ENCODE measurements around the gene SETD5.
A peak's percentile ranks its signal among the peaks of the same experiment; 100 is the strongest.
"Not testable (repeated sequence)": the region's sequence is repeated elsewhere in the genome, so short reads cannot be mapped to it uniquely, and the experiment has no call there.

The SETD5 gene

DNA sequence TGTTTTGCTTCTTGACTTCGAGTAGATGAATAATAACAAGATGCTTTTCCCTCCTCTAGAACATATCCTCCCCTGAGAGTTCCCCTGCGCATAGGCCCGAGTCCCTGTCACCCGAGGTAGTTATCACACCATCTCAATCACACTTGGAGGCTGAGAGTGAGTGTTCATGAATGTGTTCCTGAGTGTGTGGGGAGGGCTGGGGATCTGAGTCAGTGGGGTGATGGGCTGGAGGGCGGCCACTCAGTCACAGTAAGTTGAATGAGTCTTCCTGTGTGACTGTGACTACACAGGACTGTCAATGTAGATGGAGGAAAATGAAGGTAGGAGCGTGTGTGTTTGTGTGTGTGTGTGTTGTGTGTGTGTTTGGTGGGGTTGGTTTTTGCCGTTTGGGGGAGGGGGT is 71.0 kb downstream of the SETD5 start:
- DNase-seq, result no peak

DNA sequence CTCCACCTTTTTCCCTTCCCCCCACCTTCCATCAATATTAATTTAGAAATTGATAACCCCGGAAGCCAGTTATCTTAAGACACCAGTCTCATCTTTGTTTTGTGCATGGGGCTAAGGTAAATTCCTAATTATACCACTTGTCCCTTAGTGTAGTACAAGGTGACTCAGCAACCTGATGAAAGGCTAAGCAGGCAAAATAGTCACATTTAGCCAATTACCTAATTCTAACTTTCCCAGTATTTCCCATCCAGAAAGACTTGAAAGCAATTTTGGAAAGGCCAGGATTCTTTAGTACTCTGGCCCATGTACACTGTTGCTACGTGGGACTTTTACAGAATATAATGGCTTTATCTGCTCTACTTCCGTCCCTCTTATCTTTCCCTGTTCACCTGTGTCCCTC is 72.6 kb downstream of the SETD5 start:
- no peak for DNase-seq

- no peak for DNase-seq
Observed at GRCh38 chr3:9473496-9474065, 76.2 kb downstream of the SETD5 start.

DNA sequence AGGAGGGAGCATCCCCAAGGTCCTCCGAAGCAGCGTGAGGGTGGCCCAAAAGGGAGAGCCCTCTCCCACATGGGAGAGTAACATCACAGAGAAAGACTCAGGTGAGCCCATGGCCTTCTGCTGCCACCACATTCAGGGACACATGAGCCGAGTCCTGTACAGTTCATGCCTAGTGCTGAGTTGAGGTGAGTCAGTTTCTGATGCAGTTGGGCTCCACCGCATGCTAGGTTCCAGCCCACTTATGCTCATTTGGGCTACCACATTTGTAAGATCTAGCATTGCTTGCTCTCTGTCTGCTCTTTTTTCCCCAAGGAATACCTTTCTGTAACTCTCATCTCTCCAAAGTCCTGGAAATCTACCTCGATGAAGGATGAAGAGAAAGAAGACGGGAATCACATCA is 77.1 kb downstream of the SETD5 start:
- DNase-seq, result no peak

- no peak for DNase-seq
Observed at GRCh38 chr3:9476935-9477334, 79.5 kb downstream of the SETD5 start.

DNA sequence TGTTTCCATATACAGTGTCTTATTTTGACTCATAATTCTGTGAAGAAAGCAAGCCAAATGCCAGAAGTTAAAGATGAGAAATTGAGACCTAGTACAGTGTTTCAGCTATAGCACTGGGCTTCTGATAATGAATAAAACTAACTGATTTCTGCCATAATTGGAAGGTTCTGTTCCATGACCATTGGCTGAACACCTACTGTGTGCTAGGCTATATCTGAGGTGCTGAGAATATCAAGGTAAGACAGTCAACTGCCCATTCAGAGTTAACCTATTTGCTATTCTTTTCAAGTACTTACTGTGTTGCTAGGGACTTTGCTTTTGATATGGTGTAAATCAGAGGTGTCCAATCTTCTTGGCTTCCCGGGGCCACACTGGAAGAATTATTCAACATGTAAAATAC is 82.8 kb downstream of the SETD5 start:
- no peak for DNase-seq

GRCh38 chr3:9485248-9485647 is 87.8 kb downstream of the SETD5 start:
- DNase-seq, result no peak

DNA sequence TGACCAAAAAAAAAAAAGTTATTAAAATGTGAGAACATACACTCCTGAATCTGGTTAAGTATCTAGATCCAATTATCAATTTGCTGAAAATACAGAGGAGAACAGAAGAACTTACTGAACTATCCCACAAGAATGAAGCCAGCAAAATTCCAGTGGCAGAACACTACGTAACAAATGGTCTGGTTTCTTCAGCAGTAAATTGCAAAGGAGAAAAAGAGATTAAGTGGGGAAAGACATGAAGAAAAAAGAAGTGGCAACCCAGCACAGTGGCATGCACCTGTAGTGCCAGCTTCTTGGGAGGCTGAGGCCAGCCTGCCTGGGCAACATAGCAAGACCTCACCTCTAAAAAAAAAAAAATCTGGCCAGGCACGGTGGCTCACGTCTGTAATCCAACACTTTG is 94.1 kb downstream of the SETD5 start:
- no peak for DNase-seq

- DNase-seq, result not testable (repeated sequence)
Observed at GRCh38 chr3:9494036-9494435, 96.6 kb downstream of the SETD5 start.

DNA sequence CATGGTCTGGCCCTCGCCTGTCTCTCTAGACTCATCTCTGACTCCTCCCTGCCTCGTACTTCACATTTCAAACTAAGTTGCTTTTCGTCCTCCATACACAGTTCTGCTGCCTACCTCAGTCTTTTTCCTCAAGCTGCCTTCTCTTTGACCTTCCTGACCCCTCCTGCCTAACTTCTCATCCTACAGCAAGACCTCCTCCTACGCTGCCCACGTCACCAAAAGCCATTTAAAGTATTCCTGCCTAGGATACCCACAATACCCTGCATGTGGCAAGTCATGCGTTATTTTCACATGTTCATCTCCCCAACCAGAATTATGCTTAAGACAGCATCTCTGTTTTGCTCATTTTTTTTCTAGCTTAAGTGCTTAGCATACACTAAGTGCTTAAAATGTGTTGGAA is 99.5 kb downstream of the SETD5 start:
- no peak for DNase-seq

DNA sequence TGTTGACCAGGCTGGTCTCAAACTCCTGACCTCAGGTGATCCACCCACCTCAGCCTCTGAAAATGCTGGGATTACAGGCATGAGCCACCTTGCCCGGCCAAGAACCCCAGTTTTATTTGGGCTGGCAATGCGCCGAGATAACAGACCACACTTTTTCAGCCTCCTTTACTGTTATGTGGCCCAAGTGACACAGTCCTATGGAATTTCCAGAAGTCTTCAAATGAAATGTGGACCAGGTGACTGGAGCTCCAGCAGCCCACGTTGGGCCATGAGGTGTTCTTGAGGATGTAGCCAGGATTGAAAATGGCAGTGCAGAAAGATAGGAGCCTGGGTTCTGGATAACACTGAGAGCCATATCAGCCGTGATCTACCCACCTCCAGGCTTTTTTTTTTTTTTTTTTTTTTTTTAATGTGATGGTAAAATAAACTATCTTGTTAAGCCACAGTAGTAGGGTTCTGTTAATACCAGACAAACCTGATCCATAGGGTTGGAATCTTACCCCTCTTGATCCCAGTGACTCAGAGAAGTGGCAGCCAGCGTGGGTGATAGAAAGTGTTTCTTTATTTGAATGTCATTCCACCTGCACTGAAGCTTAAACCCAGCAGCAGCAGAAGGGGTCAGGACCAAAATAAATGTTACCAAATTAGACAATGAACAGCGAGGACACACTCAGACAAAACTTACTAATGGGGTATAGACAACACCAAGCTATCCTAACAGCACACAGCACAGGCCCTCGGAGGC is 100.6 kb downstream of the SETD5 start:
- DNase-seq, result no peak

DNA sequence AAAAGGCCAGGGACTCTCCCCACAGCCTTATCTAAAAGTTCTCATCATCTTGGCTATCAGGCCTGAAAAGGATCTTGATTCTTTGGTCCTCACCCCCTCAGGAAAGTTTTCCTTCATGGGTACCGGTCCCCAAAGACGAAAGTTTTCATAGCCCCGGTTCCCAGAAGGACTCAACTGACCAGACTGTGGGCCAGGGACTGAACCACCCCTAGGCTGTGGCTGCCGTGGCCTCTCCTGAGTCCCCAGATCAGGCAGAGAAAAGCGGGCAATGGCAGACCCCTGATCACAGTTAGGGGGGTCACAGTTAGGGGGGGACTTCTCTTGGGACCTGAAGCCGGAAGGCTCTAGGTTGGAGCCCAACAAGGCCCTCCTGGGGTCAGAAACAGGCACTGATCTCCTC is 101.4 kb downstream of the SETD5 start:
- no peak for DNase-seq

DNA sequence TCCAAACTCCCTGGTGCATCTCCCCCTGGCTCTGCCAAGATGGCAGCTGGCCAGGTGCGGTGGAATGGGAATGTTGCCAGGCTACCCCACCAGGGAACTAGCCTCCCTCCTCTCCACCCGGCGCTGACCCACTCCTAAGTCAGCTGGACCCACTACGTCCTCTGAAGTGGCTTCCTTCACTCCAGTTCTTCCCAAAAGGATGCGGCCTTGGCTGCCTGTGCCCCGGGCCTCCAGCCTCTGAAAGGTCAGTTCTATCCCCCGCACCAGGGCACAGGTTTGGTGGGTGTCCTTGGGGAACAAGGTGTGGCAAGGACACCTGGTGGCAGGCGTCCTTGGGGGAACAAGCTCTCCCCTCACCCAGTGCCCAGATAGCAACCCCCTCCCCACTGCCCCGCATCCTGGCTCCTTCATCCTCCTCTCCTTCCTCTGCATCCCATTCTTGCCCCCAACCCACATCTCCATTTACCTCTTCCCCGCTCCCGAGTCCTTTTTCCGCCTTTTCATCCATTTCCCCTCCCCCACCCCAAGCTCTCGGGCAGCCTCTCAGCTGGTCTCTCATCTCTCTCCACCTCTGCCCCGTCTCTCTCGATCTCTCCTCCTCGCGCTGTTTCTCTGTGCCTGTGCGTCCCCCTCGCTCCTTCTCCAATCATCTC is 102.2 kb downstream of the SETD5 start:
- DNase-seq, result no peak

DNA sequence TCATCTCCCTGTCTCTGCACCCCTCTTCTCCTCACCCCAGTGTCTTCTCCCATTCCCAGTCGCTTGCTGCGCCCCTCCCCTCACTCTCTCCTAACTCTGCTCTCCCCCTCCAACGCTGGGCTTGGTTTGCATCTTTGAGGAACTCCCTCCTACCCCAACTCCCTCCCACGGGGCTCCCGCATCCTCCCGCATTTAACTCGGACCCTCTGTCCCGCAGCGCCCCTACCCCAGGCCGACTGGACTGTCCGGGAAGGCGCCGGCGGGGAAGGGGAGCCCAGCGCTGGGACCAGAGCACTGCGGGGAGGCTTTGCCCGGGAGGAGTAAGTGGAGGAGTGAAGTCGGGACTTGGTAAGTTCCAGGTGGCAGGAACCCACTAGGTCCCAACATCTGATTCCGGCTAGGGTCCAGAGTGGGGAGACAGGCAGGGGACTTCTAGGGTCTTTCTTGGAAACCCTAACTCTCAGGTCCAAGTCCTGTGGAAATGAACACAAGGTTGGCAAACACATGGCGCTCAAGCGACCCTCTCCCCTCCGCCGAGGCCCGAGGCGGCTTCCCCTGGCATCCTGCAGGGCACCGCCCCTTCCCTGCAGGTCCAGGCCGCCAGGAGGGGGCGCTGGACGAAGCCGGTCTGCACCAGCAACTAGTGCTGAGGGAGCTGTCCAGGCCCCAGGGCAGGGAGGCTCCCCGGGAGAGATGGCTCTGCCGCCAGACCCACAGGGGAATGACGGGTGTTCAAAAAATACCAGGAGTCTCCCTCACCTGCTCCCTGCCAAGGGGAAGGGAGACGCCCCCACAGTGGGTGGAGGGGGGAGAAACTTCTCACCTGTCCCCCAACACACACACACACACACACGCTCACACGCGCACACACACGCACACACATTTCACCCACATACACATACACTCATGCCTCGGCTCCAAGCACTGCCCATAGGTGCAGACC is 103.0 kb downstream of the SETD5 start:
- peak; percentile 24 to 60 (median 48) for DNase-seq

- no peak for DNase-seq
Observed at GRCh38 chr3:9501226-9501625, 103.8 kb downstream of the SETD5 start.

DNA sequence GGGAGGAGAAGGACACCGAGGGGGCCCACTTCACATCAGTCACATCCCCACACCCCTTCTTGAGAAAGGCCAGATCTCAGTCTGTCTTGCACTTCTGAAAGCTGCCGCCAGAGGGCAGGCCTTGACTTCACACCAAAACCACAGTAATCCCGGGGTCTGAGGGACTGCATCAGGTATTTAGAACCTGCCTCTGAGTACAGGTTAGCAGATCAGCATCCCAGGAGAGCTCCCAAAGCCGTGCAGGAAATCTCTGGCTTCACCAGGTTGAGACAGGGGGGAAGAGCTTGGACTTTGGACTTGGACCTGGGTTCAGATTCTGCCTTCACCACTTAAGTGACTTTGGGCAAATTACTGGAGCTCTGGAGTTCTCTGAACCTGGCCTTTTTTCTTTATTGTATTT is 105.9 kb downstream of the SETD5 start:
- peak in 4 of 5 donors; percentile 34 to 65 (median 50) for DNase-seq

- DNase-seq, result no peak
Observed at GRCh38 chr3:9507586-9508578, 110.5 kb downstream of the SETD5 start.

GRCh38 chr3:9508781-9509180 is 111.4 kb downstream of the SETD5 start:
- DNase-seq, result no peak

- no peak for DNase-seq
Observed at GRCh38 chr3:9512456-9513045, 115.1 kb downstream of the SETD5 start.

- DNase-seq, result no peak
Observed at GRCh38 chr3:9514306-9514705, 116.9 kb downstream of the SETD5 start.

DNA sequence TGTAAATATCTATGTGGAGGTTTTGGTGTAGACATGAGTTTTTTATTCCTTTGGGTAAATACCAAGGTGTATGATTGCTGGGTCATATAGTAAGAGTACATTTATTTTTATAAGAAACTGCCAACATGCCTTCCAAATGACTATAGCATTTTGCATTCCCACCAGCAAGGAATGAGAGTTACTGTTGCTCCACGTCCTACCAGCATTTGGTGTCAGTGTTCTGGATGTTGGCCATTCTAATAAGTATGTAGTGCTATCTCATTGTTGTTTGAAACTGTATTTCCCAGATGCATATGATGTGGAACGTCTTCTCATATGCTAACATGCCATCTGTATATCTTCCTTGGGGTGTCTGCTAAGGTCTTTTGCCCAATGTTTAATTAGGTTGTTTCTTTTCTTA is 117.5 kb downstream of the SETD5 start:
- DNase-seq, result no peak
